Measurements from ENCODE around the gene NFX1. TPM values are rescaled to one million over a fixed set of nuclear protein-coding genes. Genes with fewer than 3 reads are reported as not detected.

The NFX1 gene
- total RNA-seq, 4 donors from 2014 or later: 44.7 to 65.3 (median 49.8) TPM

GRCh38 chr9:33377089-33377715, 86.9 kb downstream of the NFX1 start:
- intact Hi-C loops (cut with DNase I): no loop called here
- WGBS, 2 donors: 95 to 96% methylated on average over 12 of the region's 12 CpGs
- Histone ChIP-seq H3K4me1 (peaks cover 9 to 18% of the 10 kb centered on the region in 2 donors), H3K4me3 (replicated peaks in 1 of 3) (no peak overlapping the region), H3K36me3 (no peaks in the 10 kb centered on the region), H3K27me3 (no peaks in the 10 kb centered on the region), H3K27ac (no peak overlapping the region), H3K9me3 (no peaks in the 10 kb centered on the region)
- no peak for TF ChIP-seq POLR2A (IDR thresholded peaks at IDR 0.05)
- TF ChIP-seq, protein P1, sequence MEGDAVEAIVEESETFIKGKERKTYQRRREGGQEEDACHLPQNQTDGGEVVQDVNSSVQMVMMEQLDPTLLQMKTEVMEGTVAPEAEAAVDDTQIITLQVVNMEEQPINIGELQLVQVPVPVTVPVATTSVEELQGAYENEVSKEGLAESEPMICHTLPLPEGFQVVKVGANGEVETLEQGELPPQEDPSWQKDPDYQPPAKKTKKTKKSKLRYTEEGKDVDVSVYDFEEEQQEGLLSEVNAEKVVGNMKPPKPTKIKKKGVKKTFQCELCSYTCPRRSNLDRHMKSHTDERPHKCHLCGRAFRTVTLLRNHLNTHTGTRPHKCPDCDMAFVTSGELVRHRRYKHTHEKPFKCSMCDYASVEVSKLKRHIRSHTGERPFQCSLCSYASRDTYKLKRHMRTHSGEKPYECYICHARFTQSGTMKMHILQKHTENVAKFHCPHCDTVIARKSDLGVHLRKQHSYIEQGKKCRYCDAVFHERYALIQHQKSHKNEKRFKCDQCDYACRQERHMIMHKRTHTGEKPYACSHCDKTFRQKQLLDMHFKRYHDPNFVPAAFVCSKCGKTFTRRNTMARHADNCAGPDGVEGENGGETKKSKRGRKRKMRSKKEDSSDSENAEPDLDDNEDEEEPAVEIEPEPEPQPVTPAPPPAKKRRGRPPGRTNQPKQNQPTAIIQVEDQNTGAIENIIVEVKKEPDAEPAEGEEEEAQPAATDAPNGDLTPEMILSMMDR (IDR thresholded peaks at IDR 0.05): no peak
- no peak for DNase-seq

DNA sequence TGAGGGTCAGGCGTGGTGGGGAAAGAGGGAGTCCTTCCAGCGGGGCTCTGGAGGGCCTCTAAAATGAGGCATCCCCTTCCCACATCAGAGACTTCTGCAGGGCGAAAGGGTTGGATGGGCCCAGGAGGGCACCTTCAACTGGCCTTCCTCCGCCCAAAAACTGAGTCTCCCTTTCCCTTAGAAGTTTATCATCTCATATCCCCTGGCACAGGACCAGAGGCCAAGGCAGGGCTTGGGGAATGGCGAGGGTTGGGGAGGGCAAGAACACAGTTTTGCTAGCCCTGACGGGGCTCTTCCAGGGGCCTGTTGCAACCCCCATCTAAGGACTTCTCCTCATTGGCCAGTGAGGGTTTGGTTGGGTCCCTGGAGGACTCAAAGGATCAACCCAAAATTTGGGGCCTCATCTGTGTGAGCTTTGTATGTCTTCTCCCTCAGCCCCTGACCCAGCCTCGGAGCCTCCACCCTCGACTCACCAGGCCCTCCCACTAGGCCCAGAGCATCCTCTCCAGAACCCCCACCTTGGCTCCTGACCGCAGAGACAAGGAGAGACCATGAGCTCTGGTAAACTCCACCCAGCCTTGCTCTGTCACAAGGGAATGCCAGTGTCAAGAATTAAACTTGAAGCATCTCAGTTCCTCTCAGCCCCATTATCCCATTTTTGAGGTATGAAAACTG, 87.9 kb downstream of the NFX1 start:
- Histone ChIP-seq H3K4me3 (replicated peaks in 1 of 3) (no peak overlapping the region), H3K9me3 (no peaks in the 10 kb centered on the region), H3K27me3 (no peaks in the 10 kb centered on the region), H3K4me1 (peaks cover 4 to 12% of the 10 kb centered on the region in 2 donors), H3K27ac (no peak overlapping the region), H3K36me3 (no peaks in the 10 kb centered on the region)
- no peak for TF ChIP-seq POLR2A (IDR thresholded peaks at IDR 0.05)
- TF ChIP-seq, protein P1 (IDR thresholded peaks at IDR 0.05): no peak
- intact Hi-C loops (cut with DNase I): no loop called here
- WGBS, 2 donors: 82 to 96% methylated on average over 4 to 7 of the region's 9 CpGs
- DNase-seq: no peak

DNA sequence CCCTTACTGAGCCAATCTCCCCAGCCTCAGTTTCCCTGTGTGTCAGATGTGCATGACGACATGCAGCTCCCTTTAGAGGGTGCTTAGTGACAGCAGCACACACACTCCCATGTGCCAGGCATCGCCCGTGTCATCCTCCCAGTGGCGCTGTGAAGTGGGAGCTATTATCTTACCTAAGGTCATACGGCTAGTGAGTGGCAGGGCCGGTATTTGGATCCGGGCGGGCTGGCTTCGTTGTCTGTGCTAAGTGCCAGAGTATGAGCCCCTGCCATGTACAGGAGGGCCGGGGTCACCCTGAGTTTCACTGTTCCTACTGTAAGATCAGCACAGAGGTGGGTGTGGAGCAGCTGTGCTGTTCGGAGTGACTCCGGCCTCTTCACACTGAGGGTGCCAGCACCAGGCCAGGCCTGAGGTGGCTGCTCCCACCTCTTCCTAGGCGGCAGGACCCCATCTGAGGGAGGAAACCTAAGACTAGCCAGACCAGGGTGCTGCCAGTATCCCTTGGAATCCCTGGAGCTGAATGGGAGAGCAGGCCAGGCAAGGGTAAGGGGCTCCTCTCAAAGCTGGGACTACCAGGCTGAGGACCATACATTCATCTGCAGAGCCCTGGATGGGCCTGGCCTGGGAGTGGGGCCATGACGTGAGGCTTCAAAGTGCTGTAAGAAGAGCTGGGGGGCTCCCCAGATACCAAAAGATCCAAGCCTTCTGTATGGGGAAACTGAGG, 89.5 kb downstream of the NFX1 start:
- H3K36me3 ChIP-seq: no peaks in the 10 kb centered on the region
- no peaks in the 10 kb centered on the region for H3K9me3 ChIP-seq
- no peaks in the 10 kb centered on the region for H3K27me3 ChIP-seq
- H3K4me3 ChIP-seq (replicated peaks in 1 of 3): no peak overlapping the region
- intact Hi-C loops (cut with DNase I): no loop called here
- H3K27ac ChIP-seq: no peak overlapping the region
- 92 to 94% methylated on average over 9 to 13 of the region's 14 CpGs for WGBS, 2 donors
- no peak for DNase-seq
- peaks cover under 1 to 9% of the 10 kb centered on the region in 2 donors for H3K4me1 ChIP-seq
- TF ChIP-seq, protein P1 (IDR thresholded peaks at IDR 0.05): no peak
- no peak for TF ChIP-seq POLR2A (IDR thresholded peaks at IDR 0.05)

GRCh38 chr9:33380390-33381094, 90.2 kb downstream of the NFX1 start:
- WGBS, 2 donors: 91 to 93% methylated on average over 5 of the region's 5 CpGs
- Histone ChIP-seq H3K27ac (peak overlapping the region in 1 of 3 donors; percentile 36), H3K36me3 (no peaks in the 10 kb centered on the region), H3K4me3 (replicated peaks in 1 of 3) (no peak overlapping the region), H3K9me3 (no peaks in the 10 kb centered on the region), H3K4me1 (peaks cover 0 to 8% of the 10 kb centered on the region in 2 donors), H3K27me3 (no peaks in the 10 kb centered on the region)
- intact Hi-C loops (cut with DNase I): no loop called here
- DNase-seq: no peak
- TF ChIP-seq, protein P1 (IDR thresholded peaks at IDR 0.05): no peak
- TF ChIP-seq POLR2A (IDR thresholded peaks at IDR 0.05): no peak

Measured in thyroid gland (tissue), 4 donors.